ENCODE data around the gene RREB1. TPM values are rescaled to one million over a fixed set of nuclear protein-coding genes. Genes with fewer than 3 reads are reported as not detected.

The RREB1 gene
- total RNA-seq, 1 donor from 2014 or later, result 29.3 TPM

GRCh38 chr6:7194657-7195056 is 86.9 kb downstream of the RREB1 start:
- no peak for TF ChIP-seq CTCF (IDR thresholded peaks at IDR 0.05; ENCODE audit: insufficient read depth, low read length, poor library complexity, severe bottlenecking)
- Histone ChIP-seq H3K4me3 (ENCODE audit: low read depth, low read length) (no peak overlapping the region), H3K27me3 (ENCODE audit: control insufficient read depth, insufficient read depth, low read length) (no peaks in the 10 kb centered on the region), H3K36me3 (ENCODE audit: control insufficient read depth, insufficient read depth, low read length) (peaks cover 1% of the 10 kb centered on the region)
- DNase-seq (ENCODE audit: low read depth), result no peak

GRCh38 chr6:7195339-7196018 is 87.7 kb downstream of the RREB1 start:
- Histone ChIP-seq H3K4me3 (ENCODE audit: low read depth, low read length) (no peak overlapping the region), H3K27me3 (ENCODE audit: control insufficient read depth, insufficient read depth, low read length) (no peaks in the 10 kb centered on the region), H3K36me3 (ENCODE audit: control insufficient read depth, insufficient read depth, low read length) (peaks cover 1% of the 10 kb centered on the region)
- no peak for TF ChIP-seq CTCF (IDR thresholded peaks at IDR 0.05; ENCODE audit: insufficient read depth, low read length, poor library complexity, severe bottlenecking)
- no peak for DNase-seq (ENCODE audit: low read depth)

GRCh38 chr6:7196019-7196402 is 88.2 kb downstream of the RREB1 start:
- TF ChIP-seq CTCF (IDR thresholded peaks at IDR 0.05; ENCODE audit: insufficient read depth, low read length, poor library complexity, severe bottlenecking), result no peak
- no peak overlapping the region for H3K4me3 ChIP-seq (ENCODE audit: low read depth, low read length)
- no peaks in the 10 kb centered on the region for H3K27me3 ChIP-seq (ENCODE audit: control insufficient read depth, insufficient read depth, low read length)
- peaks cover 1% of the 10 kb centered on the region for H3K36me3 ChIP-seq (ENCODE audit: control insufficient read depth, insufficient read depth, low read length)
- DNase-seq (ENCODE audit: low read depth), result no peak

GRCh38 chr6:7196685-7197283 is 89.0 kb downstream of the RREB1 start:
- no peak for DNase-seq (ENCODE audit: low read depth)
- Histone ChIP-seq H3K27me3 (ENCODE audit: control insufficient read depth, insufficient read depth, low read length) (no peaks in the 10 kb centered on the region), H3K4me3 (ENCODE audit: low read depth, low read length) (no peak overlapping the region), H3K36me3 (ENCODE audit: control insufficient read depth, insufficient read depth, low read length) (peaks cover 1% of the 10 kb centered on the region)
- TF ChIP-seq CTCF (IDR thresholded peaks at IDR 0.05; ENCODE audit: insufficient read depth, low read length, poor library complexity, severe bottlenecking), result no peak

GRCh38 chr6:7197747-7198146 is 90.0 kb downstream of the RREB1 start:
- no peak for TF ChIP-seq CTCF (IDR thresholded peaks at IDR 0.05; ENCODE audit: insufficient read depth, low read length, poor library complexity, severe bottlenecking)
- DNase-seq (ENCODE audit: low read depth), result no peak
- no peaks in the 10 kb centered on the region for H3K27me3 ChIP-seq (ENCODE audit: control insufficient read depth, insufficient read depth, low read length)
- no peak overlapping the region for H3K4me3 ChIP-seq (ENCODE audit: low read depth, low read length)
- peaks cover 1% of the 10 kb centered on the region for H3K36me3 ChIP-seq (ENCODE audit: control insufficient read depth, insufficient read depth, low read length)
